Ishikawa (cell line): ENCODE results near the gene CPED1.

Experiments used
- EP300 ChIP-seq: IDR thresholded peaks from 2 replicates; pipeline ENCODE4 v1.6.1; 2012; ENCODE audit warnings: borderline replicate concordance
- RAD21 ChIP-seq: IDR thresholded peaks from 2 replicates; pipeline ENCODE4 v1.6.1; 2012; ENCODE audit warnings: low read depth
- REST ChIP-seq: IDR thresholded peaks from 2 replicates; pipeline ENCODE4 v1.6.1; 2012; ENCODE audit warnings: low read depth, mild to moderate bottlenecking
- TCF12 ChIP-seq: IDR thresholded peaks from 2 replicates; pipeline ENCODE4 v1.6.1; 2012; ENCODE audit warnings: low read depth
- TEAD4 ChIP-seq: IDR thresholded peaks from 2 replicates; pipeline ENCODE4 v1.6.1; 2012
- USF1 ChIP-seq: IDR thresholded peaks from 2 replicates; pipeline ENCODE4 v1.6.1; 2012

GRCh38 chr7:121102619-121103018 is 114.1 kb downstream of the CPED1 start:
- TF ChIP-seq USF1 (no peak), EP300 (no peak), RAD21 (no peak), REST (no peak), TEAD4 (no peak), TCF12 (no peak)
